Activated CD8-positive, alpha-beta memory T cell treated with anti-CD3 and anti-CD28 coated beads for 1 hour (primary cell): ENCODE data around the gene ODAD3.
"Not testable (repeated sequence)": the region's sequence is repeated elsewhere in the genome, so short reads cannot be mapped to it uniquely, and the experiment has no call there.

ENCODE experiments used
- DNase-seq, 2 donors: peaks; one replicate each; pipeline ENCODE4 v3.0.0-alpha.2; 2020; ENCODE audit warnings: low read depth in 1 of 2; ENCODE audit errors: extremely low read depth in 1 of 2

ODAD3 gene

GRCh38 chr19:11445141-11445540 is 10.2 kb upstream of the ODAD3 start:
- no peak for DNase-seq

GRCh38 chr19:11444059-11444458 is 9.1 kb upstream of the ODAD3 start:
- DNase-seq = no peak

- no peak for DNase-seq
These were observed 3.0 kb upstream of the ODAD3 start for GRCh38 chr19:11437955-11438354.

DNA sequence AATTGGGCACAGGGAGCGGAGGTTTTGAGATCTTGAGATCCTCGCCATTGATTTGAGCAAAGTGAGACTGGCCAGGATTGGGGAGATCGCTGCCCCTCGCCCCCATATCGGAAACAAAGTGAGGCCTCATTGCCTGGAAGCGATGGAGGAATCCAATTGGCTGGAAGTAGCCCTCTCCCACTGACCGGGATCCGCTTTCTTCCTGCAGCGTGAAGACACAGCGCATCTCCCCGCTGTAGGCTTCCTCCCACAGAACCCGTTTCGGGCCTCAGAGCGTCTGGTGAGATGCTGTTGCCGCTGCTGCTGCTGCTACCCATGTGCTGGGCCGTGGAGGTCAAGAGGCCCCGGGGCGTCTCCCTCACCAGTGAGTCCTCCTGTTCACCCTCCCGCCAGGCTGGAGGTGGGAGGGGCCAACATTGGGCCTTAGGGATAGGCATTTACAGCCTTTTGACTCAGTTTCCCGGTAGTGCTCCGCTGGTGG is 952 bp upstream of the ODAD3 start:
- DNase-seq = no peak

- DNase-seq = no peak
These were observed 241 bp downstream of the ODAD3 start for GRCh38 chr19:11434703-11435056.

- not testable (repeated sequence) for DNase-seq
These were observed 1.4 kb downstream of the ODAD3 start for GRCh38 chr19:11433526-11433925.

DNA sequence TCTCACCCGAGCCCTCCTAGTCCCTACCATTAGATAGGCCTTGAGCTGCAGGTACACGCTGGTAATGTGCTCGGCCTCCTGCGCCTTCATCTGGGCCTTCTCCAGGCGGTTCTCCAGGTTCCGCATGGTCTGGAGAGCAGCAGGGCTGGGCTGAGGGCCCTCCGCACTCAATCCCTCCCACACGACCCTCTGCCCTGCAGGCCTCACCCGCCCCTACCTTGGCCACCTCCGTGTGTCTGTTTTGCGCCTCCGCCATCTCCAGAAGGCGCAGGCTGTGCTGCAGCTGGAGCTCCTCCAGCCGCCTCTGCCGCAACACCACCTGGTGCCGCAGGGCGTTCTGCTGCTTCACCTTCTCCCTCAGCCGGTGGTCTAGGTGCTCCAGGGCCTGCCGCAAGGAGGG is 8.3 kb downstream of the ODAD3 start:
- DNase-seq = no peak

GRCh38 chr19:11425719-11426457 is 9.0 kb downstream of the ODAD3 start:
- DNase-seq = no peak

GRCh38 chr19:11423791-11424181 is 11.1 kb downstream of the ODAD3 start:
- no peak for DNase-seq

- no peak for DNase-seq
These were observed 11.6 kb downstream of the ODAD3 start for GRCh38 chr19:11423164-11423790.

GRCh38 chr19:11422163-11423065 is 12.5 kb downstream of the ODAD3 start:
- DNase-seq = peak in 1 of 2 donors; percentile 32

DNA sequence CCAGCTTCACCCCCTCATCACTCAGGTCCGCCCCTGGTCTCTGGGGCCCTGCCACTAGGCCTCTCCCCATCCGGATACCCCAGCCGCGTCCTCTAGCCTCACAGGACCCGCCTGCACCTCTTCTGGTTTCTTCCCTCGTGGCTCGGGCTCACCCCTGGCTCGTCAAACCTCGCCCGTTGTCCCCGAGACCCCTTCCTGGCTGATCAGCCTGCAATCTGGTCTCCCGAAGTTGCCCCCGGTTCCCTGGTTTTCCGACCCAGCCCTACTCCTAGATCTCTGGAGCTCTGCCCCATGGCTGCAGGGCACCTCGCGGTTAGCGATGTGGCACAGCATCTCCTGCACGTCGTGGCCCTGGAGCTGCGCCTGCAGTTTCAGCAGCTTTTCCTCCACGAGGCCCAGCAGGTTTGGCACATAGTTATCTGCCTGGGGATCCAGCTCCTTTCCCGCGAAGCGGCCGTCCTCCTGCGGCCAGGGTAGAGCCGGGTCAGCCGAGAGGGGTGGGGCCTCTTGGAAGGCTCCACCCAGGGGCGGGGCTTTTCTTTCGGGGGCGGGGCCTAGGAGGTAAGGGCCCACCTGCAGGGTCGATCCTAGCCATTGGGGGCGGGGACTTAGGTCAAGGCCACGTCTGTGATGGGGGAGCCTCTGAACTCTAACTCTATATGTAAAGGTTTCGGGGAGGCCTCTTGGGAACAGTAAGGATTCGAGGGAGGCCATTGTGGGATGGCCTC is 13.4 kb downstream of the ODAD3 start:
- DNase-seq = peak in 1 of 2 donors; percentile 29

GRCh38 chr19:11420429-11421370 is 14.2 kb downstream of the ODAD3 start:
- DNase-seq = no peak

- DNase-seq = no peak
These were observed 16.1 kb downstream of the ODAD3 start, which contains the start of gene RGL3 for GRCh38 chr19:11418549-11419506. RGL3 (minus strand) TSS chr19:11419314; CDS start chr19:11419278, 36 bp downstream.

DNA sequence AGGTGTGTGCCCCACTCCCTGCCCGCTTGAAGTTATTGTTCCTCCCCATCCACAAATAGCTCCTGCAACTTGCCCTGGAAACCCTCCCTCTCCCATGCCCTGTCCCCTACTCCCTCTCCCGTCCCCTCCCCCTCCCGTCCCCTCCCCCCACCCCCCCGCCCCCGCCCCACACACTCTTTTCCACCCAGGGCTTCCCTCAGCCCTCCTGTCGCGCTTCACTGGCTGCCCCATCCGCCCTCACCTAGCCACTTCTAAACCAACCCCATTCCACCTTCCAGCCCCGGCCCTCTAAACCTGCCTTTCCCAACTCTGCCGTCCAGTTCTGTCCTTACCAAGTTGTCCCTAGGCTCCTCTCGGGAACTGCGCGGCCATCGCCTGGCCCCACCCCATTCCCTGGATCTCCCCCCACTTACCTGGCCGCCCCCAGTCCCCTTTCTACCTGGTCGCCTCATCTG is 16.8 kb downstream of the ODAD3 start:
- DNase-seq = no peak

DNA sequence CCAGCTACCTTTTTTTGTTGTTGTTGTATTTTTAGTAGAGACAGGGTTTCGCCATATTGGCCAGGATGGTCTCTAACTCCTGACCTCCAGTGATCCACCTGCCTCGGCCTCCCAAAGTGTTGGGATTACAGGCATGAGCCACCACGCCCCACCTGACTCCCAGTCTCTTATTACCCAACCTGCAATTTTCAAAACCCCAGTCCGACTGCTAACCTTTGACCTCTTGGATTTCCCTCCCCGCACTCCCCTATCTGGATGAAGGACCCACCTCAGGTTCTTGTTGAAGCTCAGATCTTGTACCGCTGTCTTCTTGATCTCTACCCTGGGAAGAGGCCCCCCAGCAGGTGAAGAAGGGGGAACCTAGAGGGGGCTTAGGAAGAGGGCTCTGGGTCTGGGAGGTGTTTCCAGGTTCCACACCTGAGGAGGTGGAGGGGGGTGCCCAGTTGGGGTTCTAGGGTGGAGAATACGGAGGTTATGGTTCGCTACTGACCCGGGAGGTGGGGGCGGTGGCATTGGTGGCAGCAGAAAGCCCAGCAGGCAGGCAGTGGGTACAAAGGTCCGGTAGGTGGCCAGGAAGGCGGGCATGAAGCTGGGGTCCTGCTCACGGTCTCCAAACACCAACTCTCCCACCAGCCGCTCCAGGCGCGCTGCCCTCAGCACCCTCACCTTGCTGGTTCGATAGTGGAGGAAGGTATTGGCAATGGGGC is 18.4 kb downstream of the ODAD3 start:
- DNase-seq = no peak

DNA sequence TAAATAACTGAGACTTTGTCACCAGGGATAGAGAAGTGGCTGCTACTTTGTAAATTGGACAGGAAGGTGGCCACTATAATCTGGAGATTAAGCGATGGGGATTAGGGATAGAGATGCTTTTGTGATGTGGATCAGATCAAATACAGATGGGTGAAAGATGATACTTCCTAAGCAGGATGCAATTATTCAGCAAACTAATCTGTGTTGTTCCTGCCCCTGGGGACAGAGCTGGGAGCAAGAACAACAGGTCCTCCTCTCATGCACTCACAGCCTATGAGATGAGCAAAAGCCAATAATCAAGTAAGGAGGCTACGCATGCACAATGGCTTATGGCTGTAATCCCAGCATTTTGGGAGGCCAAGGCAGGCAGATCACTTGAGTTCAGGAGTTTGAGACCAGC is 20.4 kb downstream of the ODAD3 start:
- DNase-seq = no peak

GRCh38 chr19:11410682-11411081 is 24.2 kb downstream of the ODAD3 start:
- DNase-seq = no peak
